ENCODE data around the gene MLPH. TPM values are rescaled to one million over a fixed set of nuclear protein-coding genes. Genes with fewer than 3 reads are reported as not detected.

The MLPH gene
- total and polyA plus RNA-seq, 9 of the 15 experiments (the other 6 are each of a cell fraction or from before 2014, with no cell fraction given), result 0.22 TPM; not detected in 8

DNA sequence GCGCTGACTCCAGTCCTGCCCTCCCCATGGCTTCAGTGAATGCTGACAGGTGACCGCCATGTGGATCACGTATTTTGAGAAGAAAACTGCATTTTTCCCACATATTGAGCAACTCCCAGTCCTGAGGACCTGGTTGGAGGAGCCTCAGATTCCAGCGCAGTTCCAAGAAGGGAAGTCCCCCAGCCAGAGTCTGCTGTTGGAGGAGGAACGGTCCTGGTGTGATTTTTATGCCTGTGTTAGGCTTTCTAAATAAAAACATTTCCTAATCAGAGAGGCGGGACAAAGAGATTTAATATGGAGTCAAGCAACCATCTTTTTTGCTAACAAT is 40.7 kb upstream of the MLPH start:
- Histone ChIP-seq H3K79me2 (ENCODE audit: control insufficient read depth, insufficient read depth, low read length) (no peaks in the 10 kb centered on the region), H3K27ac (ENCODE audit: extremely low read depth, low read depth, low read length) (no peak overlapping the region), H2AFZ (ENCODE audit: low read depth, low read length) (no peak overlapping the region), H3K4me2 (ENCODE audit: insufficient read depth, low read length) (no peak overlapping the region), H3K4me1 (replicated peaks in 1 of 2; ENCODE audit: control insufficient read depth in 2 of 2, insufficient read depth in 2 of 2, low read length in 2 of 2) (no peaks in the 10 kb centered on the region), H3K27me3 (ENCODE audit: control insufficient read depth in 2 of 2, insufficient read depth in 2 of 2, low read length in 2 of 2) (peaks cover 0 to 32% of the 10 kb centered on the region in 2 experiments; a peak in 2 of 5 replicates), H4K20me1 (replicated peaks; ENCODE audit: control insufficient read depth, insufficient read depth, low read length) (no peaks in the 10 kb centered on the region), H3K9ac (ENCODE audit: insufficient read depth in 1 of 2, low read depth in 2 of 2, low read length in 2 of 2) (no peak overlapping the region), H3K9me1 (ENCODE audit: control insufficient read depth, insufficient read depth, low read length) (peaks cover 2% of the 10 kb centered on the region), H3K4me3 (no peak overlapping the region), H3K36me3 (ENCODE audit: control insufficient read depth, insufficient read depth, low read length) (no peaks in the 10 kb centered on the region), H3K9me3 (replicated peaks; ENCODE audit: control insufficient read depth, insufficient read depth, low read depth, low read length) (no peaks in the 10 kb centered on the region)
- TF ChIP-seq ZBTB43 (CRISPR knock-in tag; IDR thresholded peaks at IDR 0.05), result no peak
- CTCF ChIA-PET (ENCODE audit: low intra/inter-chr PET ratio), result no interaction called here
- in situ Hi-C loops (cut with MboI), result no loop called here
- no peak for FAIRE-seq
- 16% methylated on average over 6 of the region's 6 CpGs for WGBS (ENCODE audit: insufficient coverage, low coverage, missing lambda C conversion rate)
- POLR2A ChIA-PET, result interaction anchor here (0.7 kb wide), 1 partner anchor 38 kb away, joined by 4 read pairs; no protein-coding TSS in a partner anchor
- no peak for DNase-seq (ENCODE audit: extremely low read depth in 1 of 4, low spot score in 3 of 4)
- no TSS peak for BruUV-seq (replicated peaks)
- intact Hi-C loops (cut with micrococcal nuclease), result no loop called here
- no peak for ATAC-seq

DNA sequence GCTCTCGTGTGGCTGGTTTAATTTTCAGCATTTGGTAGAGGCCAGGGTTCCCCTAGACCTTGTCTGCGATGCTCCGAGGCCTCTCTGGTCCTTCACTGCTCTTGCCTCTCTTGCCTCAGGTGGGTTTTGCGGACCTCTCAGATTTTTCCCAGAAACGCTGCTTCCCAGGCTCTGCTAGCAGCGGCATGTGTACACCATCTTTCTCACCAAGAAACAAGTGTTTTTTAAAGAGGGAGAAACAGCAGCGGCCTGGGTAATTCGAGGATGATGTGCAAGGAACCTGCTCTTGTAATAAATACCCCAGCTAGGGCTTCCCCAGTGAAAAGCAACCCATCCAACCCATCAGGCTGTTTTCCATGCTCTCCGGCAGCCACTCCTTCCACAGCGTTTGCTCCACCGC is 39.6 kb upstream of the MLPH start:
- H4K20me1 ChIP-seq (replicated peaks; ENCODE audit: control insufficient read depth, insufficient read depth, low read length), result no peaks in the 10 kb centered on the region
- H2AFZ ChIP-seq (ENCODE audit: low read depth, low read length), result no peak overlapping the region
- TF ChIP-seq PBX2 (CRISPR knock-in tag; IDR thresholded peaks at IDR 0.05; ENCODE audit: low read depth) (no peak), PBX2 (tag; conservative IDR thresholded peaks at IDR 0.05; ENCODE audit: low read depth) (no peak), ARHGAP35 (IDR thresholded peaks at IDR 0.05; ENCODE audit: partially characterized antibody) (no peak)
- H3K27me3 ChIP-seq (ENCODE audit: control insufficient read depth in 2 of 2, insufficient read depth in 2 of 2, low read length in 2 of 2), result peaks cover 0 to 32% of the 10 kb centered on the region in 2 experiments; a peak in 2 of 5 replicates
- H3K4me3 ChIP-seq, result no peak overlapping the region
- H3K4me2 ChIP-seq (ENCODE audit: insufficient read depth, low read length), result no peak overlapping the region
- H3K79me2 ChIP-seq (ENCODE audit: control insufficient read depth, insufficient read depth, low read length), result no peaks in the 10 kb centered on the region
- H3K9ac ChIP-seq (ENCODE audit: insufficient read depth in 1 of 2, low read depth in 2 of 2, low read length in 2 of 2), result no peak overlapping the region
- FAIRE-seq (no peak), DNase-seq (ENCODE audit: extremely low read depth in 1 of 4, low spot score in 3 of 4) (no peak), ATAC-seq (no peak)
- no TSS peak for BruUV-seq (replicated peaks)
- no peaks in the 10 kb centered on the region for H3K4me1 ChIP-seq (replicated peaks in 1 of 2; ENCODE audit: control insufficient read depth in 2 of 2, insufficient read depth in 2 of 2, low read length in 2 of 2)
- intact Hi-C loops (cut with micrococcal nuclease), result no loop called here
- in situ Hi-C loops (cut with MboI), result no loop called here
- ChIA-PET POLR2A (no interaction called here), CTCF (ENCODE audit: low intra/inter-chr PET ratio) (no interaction called here)
- H3K36me3 ChIP-seq (ENCODE audit: control insufficient read depth, insufficient read depth, low read length), result no peaks in the 10 kb centered on the region
- no peak overlapping the region for H3K27ac ChIP-seq (ENCODE audit: extremely low read depth, low read depth, low read length)
- H3K9me1 ChIP-seq (ENCODE audit: control insufficient read depth, insufficient read depth, low read length), result peaks cover 2% of the 10 kb centered on the region
- H3K9me3 ChIP-seq (replicated peaks; ENCODE audit: control insufficient read depth, insufficient read depth, low read depth, low read length), result no peaks in the 10 kb centered on the region
- WGBS (ENCODE audit: insufficient coverage, low coverage, missing lambda C conversion rate), result 16% methylated on average over 10 of the region's 11 CpGs

Data from K562 (cell line).